Bronchial epithelial cell (primary cell): ENCODE data around the gene ZNF785. TPM values are rescaled to one million over a fixed set of nuclear protein-coding genes. Genes with fewer than 3 reads are reported as not detected.

ENCODE experiments used
- DNase-seq: peaks from one replicate; pipeline ENCODE4 v3.0.0-alpha.2; 2010; ENCODE audit warnings: low read depth
- FAIRE-seq: peaks from 2 replicates; lab custom pipeline; 2011; peaks lifted over from hg19 to GRCh38; lab: Jason Lieb, UNC
- H3K27me3 ChIP-seq: 2 replicates; pipeline ENCODE4 v1.5.1; 2011; ENCODE audit warnings: low read length; ENCODE audit not compliant: control insufficient read depth, insufficient read depth
- H3K36me3 ChIP-seq: 2 replicates; pipeline ENCODE4 v1.5.1; 2011; ENCODE audit warnings: low read length; ENCODE audit not compliant: control insufficient read depth, insufficient read depth
- H3K4me3 ChIP-seq: 2 replicates; pipeline ENCODE4 v1.5.1; 2011; ENCODE audit warnings: mild to moderate bottlenecking, low read depth, low read length, control low read depth
- total RNA-seq: library from RNA; depleted of rRNA; stranded (reverse); fragments of >200 nt; gene quantifications from 2 replicates; pipeline ENCODE4 v1.2.1, GENCODE V29; 2014
- TF ChIP-seq, protein P1 (sequence below): IDR thresholded peaks from 2 replicates; pipeline ENCODE4 v1.5.1; 2011; ENCODE audit warnings: mild to moderate bottlenecking, moderate library complexity, low read length, control low read depth, inconsistent platforms; ENCODE audit not compliant: insufficient read depth, severe bottlenecking

The ZNF785 gene
- total RNA-seq, 1 donor from 2014 or later: 5.3 TPM

DNA sequence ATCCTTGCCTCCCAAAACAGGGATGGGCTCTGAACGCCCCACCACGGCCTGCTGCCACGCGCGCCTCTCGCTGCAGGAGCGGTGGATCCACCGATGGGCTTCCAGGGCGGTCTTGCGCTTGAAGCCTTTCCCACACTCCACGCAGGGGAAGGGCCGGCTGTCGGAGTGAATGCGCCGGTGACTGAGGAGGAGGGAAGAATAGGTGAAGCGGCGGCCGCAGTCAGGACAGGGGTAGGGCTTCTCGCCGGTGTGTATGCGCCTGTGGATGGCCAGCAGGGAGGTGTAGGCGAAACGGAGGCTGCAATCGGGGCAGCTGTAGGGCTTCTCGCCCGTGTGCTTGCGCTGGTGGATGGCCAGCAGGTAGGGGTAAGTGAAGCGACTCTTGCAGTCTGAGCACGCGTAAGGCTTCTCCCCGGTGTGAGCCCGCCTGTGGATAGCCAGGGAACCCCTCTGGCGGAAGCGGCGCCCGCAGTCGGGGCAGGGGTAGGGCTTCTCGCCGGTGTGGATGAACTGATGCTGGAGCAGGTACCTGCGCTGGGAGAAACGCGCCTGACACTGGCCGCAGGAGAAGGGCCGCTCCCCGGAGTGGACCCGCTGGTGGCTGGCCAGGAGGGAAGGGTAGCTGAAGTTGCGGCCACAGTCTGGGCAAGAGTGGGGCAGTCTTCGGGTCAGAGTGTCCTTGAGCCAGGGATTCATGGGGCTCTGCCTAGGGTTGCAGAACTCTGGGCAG lies 2.7 kb downstream of the ZNF785 start:
- H3K27me3 ChIP-seq: no peaks in the 10 kb centered on the region
- no peak overlapping the region for H3K4me3 ChIP-seq
- peaks cover 15% of the 10 kb centered on the region for H3K36me3 ChIP-seq
- TF ChIP-seq, protein P1, sequence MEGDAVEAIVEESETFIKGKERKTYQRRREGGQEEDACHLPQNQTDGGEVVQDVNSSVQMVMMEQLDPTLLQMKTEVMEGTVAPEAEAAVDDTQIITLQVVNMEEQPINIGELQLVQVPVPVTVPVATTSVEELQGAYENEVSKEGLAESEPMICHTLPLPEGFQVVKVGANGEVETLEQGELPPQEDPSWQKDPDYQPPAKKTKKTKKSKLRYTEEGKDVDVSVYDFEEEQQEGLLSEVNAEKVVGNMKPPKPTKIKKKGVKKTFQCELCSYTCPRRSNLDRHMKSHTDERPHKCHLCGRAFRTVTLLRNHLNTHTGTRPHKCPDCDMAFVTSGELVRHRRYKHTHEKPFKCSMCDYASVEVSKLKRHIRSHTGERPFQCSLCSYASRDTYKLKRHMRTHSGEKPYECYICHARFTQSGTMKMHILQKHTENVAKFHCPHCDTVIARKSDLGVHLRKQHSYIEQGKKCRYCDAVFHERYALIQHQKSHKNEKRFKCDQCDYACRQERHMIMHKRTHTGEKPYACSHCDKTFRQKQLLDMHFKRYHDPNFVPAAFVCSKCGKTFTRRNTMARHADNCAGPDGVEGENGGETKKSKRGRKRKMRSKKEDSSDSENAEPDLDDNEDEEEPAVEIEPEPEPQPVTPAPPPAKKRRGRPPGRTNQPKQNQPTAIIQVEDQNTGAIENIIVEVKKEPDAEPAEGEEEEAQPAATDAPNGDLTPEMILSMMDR: no peak
- no peak for DNase-seq
- no peak for FAIRE-seq

DNA sequence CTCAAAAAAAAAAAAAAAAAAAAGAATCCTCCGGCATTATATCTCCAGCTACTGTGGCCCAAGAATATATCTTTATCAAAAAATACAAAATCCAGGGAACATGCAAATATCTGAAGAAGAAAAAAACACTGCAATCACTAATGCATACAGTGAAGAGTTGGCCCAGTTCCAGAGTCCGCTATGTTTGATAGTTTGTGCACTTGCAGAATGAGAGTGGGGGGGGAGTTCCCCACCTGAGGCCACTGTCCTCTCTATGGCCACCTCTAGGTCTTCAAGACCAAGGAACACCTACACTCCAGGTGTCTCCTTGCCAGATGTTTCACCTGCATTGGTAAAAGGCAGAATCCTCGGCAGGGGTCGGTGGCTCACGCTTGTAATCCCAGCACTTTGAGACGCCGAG lies 4.0 kb downstream of the ZNF785 start:
- H3K27me3 ChIP-seq: no peaks in the 10 kb centered on the region
- DNase-seq (no peak), FAIRE-seq (no peak)
- TF ChIP-seq, protein P1: no peak
- peaks cover 15% of the 10 kb centered on the region for H3K36me3 ChIP-seq
- H3K4me3 ChIP-seq: no peak overlapping the region

DNA sequence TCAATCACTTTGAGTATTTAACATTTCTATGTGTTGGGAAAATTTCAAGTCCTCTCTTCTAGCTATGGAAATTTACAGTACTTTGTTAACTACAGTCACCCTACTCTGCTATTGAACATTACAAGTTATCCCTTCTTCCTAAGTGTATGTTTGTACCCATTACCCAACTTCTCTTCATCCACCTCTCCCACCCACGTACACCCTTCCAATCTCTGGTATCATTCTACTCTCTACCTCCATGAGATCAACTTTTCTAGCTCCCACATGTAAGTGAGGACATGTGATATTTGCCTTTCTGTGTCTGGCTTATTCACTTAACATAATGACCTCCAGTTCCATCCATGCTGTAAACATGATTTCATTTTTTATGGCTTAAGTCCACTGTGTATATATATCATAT lies 10.8 kb downstream of the ZNF785 start:
- peaks cover 6% of the 10 kb centered on the region for H3K36me3 ChIP-seq
- TF ChIP-seq, protein P1: no peak
- H3K4me3 ChIP-seq: no peak overlapping the region
- no peak for DNase-seq
- no peaks in the 10 kb centered on the region for H3K27me3 ChIP-seq
- no peak for FAIRE-seq

DNA sequence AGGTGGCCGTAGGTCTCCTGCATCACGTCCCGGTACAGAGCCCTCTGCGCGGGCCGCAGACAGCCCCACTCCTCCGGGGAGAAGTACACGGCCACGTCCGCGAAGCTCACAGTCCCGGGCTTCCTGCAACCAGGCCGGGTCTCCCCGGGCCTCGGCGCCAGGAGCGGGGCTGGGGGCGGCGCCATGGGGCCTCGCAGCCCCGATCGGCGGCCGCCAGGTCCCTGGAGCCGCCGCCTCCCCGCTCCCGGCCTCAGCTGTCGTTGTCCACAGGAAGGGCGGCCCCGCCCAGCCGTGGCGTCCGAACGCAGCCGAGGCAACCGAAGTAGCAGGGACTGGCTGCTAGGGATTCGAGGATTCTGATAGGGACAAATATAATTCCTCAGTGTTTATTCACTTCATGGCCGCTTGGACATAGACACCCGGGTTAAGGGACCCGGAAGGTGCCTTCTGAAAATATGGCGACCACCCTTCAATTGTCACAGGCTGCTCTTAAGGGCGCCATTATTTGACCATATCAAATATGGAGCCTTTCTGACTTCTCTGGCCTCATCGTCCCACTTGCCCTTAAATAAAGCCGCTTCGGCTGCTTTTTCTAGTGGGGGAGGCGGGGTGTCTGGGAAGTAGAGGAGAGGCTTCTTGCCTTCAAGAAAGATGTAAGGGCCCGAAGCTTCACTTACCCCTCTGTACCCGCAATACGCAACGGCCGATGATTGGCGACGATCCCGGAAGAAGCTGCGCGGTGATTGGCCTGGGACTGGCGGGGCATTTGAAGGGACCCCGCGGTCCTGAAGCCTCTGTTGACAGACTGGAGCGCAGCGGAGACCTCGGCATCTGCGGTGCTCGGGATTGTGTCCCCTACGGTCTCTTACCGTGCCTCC lies 13.8 kb downstream of the ZNF785 start, which contains the start of gene ZNF688:
ZNF688 (minus strand) TSS at position 270 of the 878 bp plus-strand sequence; CDS start at position 185, 85 bp downstream.
- H3K4me3 ChIP-seq: peak within 1 kb of the TSS; percentile 53
- TF ChIP-seq, protein P1: no peak
- FAIRE-seq (no peak), DNase-seq (peak; percentile 94)
- H3K36me3 ChIP-seq: no peaks in the 10 kb centered on the region
- H3K27me3 ChIP-seq: no peaks in the 10 kb centered on the region

DNA sequence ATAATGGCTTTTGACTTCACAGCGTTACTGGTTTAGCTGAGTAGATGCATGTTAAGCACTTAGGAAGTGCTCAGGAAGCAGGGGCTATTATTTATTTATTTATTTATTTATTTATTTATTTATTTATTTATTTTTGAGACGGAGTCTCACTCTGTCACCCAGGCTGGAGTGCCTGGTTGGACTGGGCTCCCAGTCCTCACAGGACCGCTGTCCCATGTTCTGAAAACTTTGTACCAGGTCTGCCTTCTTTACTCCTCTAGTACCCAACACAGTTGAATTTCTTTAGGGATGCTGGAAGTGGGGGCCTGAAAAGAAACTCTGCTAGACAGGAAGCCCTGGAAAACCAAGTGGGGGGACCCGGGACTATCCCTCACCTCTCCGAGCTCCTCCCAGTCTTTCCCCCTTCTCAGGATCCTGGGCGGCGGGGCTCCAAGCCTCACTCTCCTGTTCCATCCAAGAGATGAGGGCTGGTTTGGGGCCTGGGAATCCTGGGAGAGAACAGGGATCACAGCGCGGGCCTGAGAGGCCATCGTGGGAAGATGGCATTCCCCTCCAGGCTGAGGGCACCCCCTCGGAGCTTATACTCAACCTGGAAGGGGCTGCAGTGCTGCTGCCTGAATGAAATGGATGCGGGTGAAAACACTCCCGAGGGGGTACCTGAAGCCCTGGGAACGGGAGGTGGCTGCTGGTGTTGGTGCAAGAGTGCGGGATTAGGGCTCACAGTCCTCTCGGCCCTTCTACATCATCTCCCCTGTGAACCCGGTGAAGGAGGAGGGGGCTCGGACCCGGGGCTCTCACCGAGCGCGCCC lies 14.7 kb downstream of the ZNF785 start:
- DNase-seq (no peak), FAIRE-seq (no peak)
- H3K27me3 ChIP-seq: no peaks in the 10 kb centered on the region
- TF ChIP-seq, protein P1: no peak
- H3K4me3 ChIP-seq: peak overlapping the region; percentile 53
- H3K36me3 ChIP-seq: no peaks in the 10 kb centered on the region
